Uterus (tissue), 4 donors: ENCODE results near the gene ZNF469. TPM values are rescaled to one million over a fixed set of nuclear protein-coding genes. Genes with fewer than 3 reads are reported as not detected.

Experiments used
- DNase-seq, 2 donors: peaks; one replicate each; pipeline ENCODE4 v3.0.0-alpha.2; 2019 to 2020
- H3K27ac ChIP-seq, 2 donors: fragments of 200-600 bp; sonication (generic); 1 replicate in 1 of 2; 2 replicates in 1 of 2; pipeline ENCODE4 v1.5.1; 2016 to 2018
- H3K27me3 ChIP-seq, 2 donors: fragments of 200-600 bp; sonication (generic); one replicate each; pipeline ENCODE4 v1.5.1; 2018 to 2019; ENCODE audit warnings: control low read depth in 1 of 2
- H3K36me3 ChIP-seq, 2 donors: fragments of 200-600 bp; sonication (generic); one replicate each; pipeline ENCODE4 v1.5.1; 2019; ENCODE audit warnings: control low read depth in 1 of 2
- H3K4me1 ChIP-seq, 2 donors: fragments of 200-600 bp; sonication (generic); one replicate each; pipeline ENCODE4 v1.5.1; 2018 to 2019; ENCODE audit warnings: control low read depth in 1 of 2
- H3K4me3 ChIP-seq, 2 donors: fragments of 200-600 bp; sonication (generic); 1 replicate in 1 of 2; 2 replicates in 1 of 2; pipeline ENCODE4 v1.5.1; 2018 to 2019; ENCODE audit warnings: mild to moderate bottlenecking in 1 of 2
- H3K9me3 ChIP-seq, 2 donors: fragments of 200-600 bp; sonication (generic); one replicate each; pipeline ENCODE4 v1.5.1; 2019; ENCODE audit warnings: control low read depth in 1 of 2
- CTCF ChIP-seq, 4 experiments: fragments of 200-600 bp in 2 of 4; fragments of 450-650 bp in 2 of 4; sonication (generic) in 2 of 4; IDR thresholded peaks; one replicate each; pipeline ENCODE4 v1.5.1; 2016 to 2019; ENCODE audit warnings: antibody characterized with exemption in 4 of 4, mild to moderate bottlenecking in 2 of 4, moderate library complexity in 1 of 4
- POLR2A ChIP-seq, 2 donors: fragments of 450-650 bp; IDR thresholded peaks; one replicate each; pipeline ENCODE4 v1.6.1; 2016; ENCODE audit warnings: antibody characterized with exemption in 2 of 2, mild to moderate bottlenecking in 1 of 2, moderate library complexity in 1 of 2
- intact Hi-C: fragments of 100-400 bp; cut with DNase I; formaldehyde crosslinking; loops from one replicate; pipeline ENCODE4 v1.15.1; 2023; ENCODE audit warnings: low total_unique reads
- total RNA-seq, 4 donors: library from RNA; depleted of rRNA in 3 of 4; stranded (reverse); fragments of >200 nt in 3 of 4; gene quantifications; one replicate each; pipeline versions ENCODE4 v1.1.0 to v1.2.4, GENCODE V29; 2014 to 2023
- donor health status: DM: yes; HTN: yes; CAD: no.

ZNF469 gene
- total RNA-seq, 4 donors from 2014 or later, result 0.51 to 7.9 (median 2.8) TPM; not detected in 1

GRCh38 chr16:88351491-88352101 lies 31.2 kb upstream of the ZNF469 start:
- DNase-seq, result no peak
- no peaks in the 10 kb centered on the region for H3K9me3 ChIP-seq
- no peak for TF ChIP-seq POLR2A (IDR thresholded peaks at IDR 0.05)
- intact Hi-C loops, result no loop called here
- no peaks in the 10 kb centered on the region for H3K4me1 ChIP-seq
- no peaks in the 10 kb centered on the region for H3K36me3 ChIP-seq
- no peak overlapping the region for H3K27ac ChIP-seq
- H3K4me3 ChIP-seq, result no peak overlapping the region
- no peaks in the 10 kb centered on the region for H3K27me3 ChIP-seq

- intact Hi-C loops, result no loop called here
- H3K27ac ChIP-seq, result no peak overlapping the region
- TF ChIP-seq CTCF (IDR thresholded peaks at IDR 0.05) (no peak), POLR2A (IDR thresholded peaks at IDR 0.05) (no peak)
- H3K27me3 ChIP-seq, result no peaks in the 10 kb centered on the region
- H3K4me3 ChIP-seq, result no peak overlapping the region
- no peaks in the 10 kb centered on the region for H3K36me3 ChIP-seq
- H3K4me1 ChIP-seq, result no peaks in the 10 kb centered on the region
- DNase-seq, result no peak
- H3K9me3 ChIP-seq, result no peaks in the 10 kb centered on the region
Measured at GRCh38 chr16:88352261-88353200, 30.2 kb upstream of the ZNF469 start.

- intact Hi-C loops, result no loop called here
Measured at GRCh38 chr16:88353232-88353631, 29.5 kb upstream of the ZNF469 start.

GRCh38 chr16:88353691-88354090 lies 29.1 kb upstream of the ZNF469 start:
- Histone ChIP-seq H3K27ac (no peak overlapping the region), H3K9me3 (no peaks in the 10 kb centered on the region), H3K27me3 (no peaks in the 10 kb centered on the region), H3K36me3 (no peaks in the 10 kb centered on the region), H3K4me3 (no peak overlapping the region), H3K4me1 (no peaks in the 10 kb centered on the region)
- DNase-seq, result no peak
- intact Hi-C loops, result no loop called here
- TF ChIP-seq POLR2A (IDR thresholded peaks at IDR 0.05) (no peak), CTCF (IDR thresholded peaks at IDR 0.05) (no peak)

More at GRCh38 chr16:88353232-88353631, 29.5 kb upstream of the ZNF469 start:
- no peaks in the 10 kb centered on the region for H3K9me3 ChIP-seq
- no peak overlapping the region for H3K27ac ChIP-seq
- H3K4me1 ChIP-seq, result no peaks in the 10 kb centered on the region
- H3K27me3 ChIP-seq, result no peaks in the 10 kb centered on the region
- no peaks in the 10 kb centered on the region for H3K36me3 ChIP-seq
- TF ChIP-seq CTCF (IDR thresholded peaks at IDR 0.05) (no peak), POLR2A (IDR thresholded peaks at IDR 0.05) (no peak)
- DNase-seq, result no peak
- H3K4me3 ChIP-seq, result no peak overlapping the region

- intact Hi-C loops, result no loop called here
- Histone ChIP-seq H3K4me1 (no peaks in the 10 kb centered on the region), H3K36me3 (no peaks in the 10 kb centered on the region), H3K9me3 (no peaks in the 10 kb centered on the region), H3K4me3 (no peak overlapping the region), H3K27ac (no peak overlapping the region), H3K27me3 (no peaks in the 10 kb centered on the region)
- DNase-seq, result no peak
- no peak for TF ChIP-seq CTCF (IDR thresholded peaks at IDR 0.05)
- TF ChIP-seq POLR2A (IDR thresholded peaks at IDR 0.05), result no peak
Measured at GRCh38 chr16:88354229-88355092, 28.3 kb upstream of the ZNF469 start.
